AG08396 (cell line): ENCODE results near the gene SMPD3.

Source experiments
- DNase-seq: peaks from one replicate; pipeline ENCODE4 v3.0.0; 2012; ENCODE audit warnings: low spot score, mixed read lengths

SMPD3 gene

DNA sequence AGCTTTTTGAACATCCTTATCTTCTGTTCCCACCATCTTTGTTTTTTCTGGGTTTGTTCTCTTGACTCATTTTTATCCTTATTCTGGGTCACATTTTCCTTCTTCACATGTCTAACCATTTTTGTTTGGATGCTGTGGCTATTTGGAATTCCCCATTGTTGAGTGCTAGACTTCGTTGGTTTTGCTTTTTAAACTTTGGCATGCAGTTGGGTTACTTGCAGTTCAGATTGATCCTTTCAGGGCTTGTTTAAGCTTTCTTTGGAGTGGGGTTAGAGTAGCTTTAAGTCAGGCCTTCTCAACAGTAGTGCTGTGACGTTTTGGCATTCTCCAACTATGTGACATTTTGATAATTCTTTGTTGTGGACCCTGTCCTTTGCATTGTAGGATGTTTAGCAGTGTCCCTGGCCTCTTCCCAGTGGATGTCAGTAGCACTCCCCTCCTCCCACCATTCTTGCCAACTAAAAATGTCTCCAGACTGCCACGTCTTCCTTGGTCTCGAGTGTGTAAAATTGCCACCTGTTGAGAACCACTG, 116.4 kb downstream of the SMPD3 start:
- DNase-seq: peak; percentile 62

DNA sequence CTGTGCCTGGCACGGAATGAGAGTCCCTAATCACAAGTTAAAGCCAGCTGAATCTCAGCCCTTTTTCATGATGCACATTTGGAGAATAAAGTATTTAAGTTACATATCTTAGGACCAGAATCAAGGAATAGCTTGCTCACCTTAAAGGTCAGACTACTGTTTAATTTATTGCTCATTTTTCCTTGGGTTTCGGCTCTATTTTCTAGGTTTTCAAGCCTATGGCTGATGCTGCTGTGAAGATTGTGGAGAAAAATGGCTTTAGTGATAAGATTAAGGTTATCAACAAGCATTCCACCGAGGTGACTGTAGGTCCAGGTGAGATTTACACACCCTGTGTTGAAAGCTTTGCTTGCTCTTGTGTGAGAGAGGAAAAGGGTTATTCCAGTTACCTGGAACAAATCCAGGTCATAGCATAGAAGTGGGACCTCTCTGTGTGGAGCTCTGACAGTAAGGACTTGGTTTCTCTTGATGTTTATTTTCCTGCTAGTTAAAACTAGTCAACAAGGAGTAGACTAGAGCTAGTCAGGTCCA, 119.4 kb downstream of the SMPD3 start:
- no peak for DNase-seq

- peak; percentile 90 for DNase-seq
Observed at GRCh38 chr16:68328151-68328859, 120.0 kb downstream of the SMPD3 start.

DNA sequence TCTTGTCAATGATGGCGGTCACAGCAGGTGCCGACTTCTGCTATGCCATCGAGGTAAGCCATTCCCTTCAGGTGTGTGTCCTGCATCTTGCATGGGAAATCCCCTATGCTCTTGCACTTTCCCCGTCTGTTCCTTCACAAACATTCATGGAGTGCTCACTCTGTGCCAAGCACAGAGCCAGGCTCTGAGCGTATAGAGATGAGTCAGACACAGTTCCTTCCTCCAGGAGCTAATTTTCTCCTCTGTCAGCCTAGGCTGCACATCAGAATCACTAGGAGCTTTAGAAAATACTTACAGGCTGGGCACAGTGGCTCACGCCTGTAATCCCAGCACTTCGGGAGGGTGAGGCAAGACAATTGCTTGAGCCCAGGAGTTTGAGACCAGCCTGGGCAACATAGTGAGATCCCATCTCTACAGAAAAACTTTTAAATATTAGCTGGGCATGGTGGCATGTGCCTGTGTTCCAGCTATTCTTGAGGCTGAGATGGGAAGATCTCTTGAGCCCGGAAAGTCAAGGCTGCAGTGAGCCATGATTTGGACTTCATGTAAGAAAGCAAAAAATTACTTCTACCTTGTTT, 123.4 kb downstream of the SMPD3 start:
- DNase-seq: no peak

- DNase-seq: no peak
Observed at GRCh38 chr16:68324336-68324735, 124.0 kb downstream of the SMPD3 start.

DNA sequence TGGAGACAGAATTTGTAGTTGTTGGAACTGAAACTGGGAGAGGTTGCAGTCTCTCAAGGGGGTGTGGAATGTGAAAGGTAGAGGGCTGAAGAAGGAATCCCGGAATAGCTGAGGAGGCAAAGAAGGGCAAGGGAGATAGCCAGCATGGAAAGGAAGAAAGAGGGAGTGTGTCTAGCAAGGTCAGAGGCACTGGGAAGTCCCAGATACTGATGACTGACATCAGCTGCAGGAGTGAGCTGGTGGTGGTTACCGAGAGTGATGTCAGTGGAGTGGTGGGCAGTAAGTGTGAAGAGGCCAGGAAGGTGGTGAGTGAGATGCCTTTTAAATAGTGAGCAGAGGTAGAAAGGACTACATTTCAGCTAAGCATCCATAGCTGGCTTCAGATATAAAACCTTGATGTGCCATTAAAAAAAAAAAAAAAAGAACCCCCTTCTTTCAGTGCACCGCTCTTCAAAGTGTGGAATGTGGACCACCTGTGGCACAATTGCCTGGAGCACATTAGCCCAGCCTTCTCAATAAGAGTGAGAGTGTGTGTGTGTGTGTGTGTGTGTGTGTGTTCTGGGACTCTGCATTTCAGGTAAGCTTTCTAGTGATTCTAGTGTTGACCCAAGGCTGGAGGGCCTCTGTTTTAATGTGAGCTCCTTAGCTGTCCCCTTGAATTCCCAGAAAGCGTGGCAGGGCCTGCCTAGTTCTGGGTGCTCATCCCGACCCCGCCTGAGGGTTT, 129.0 kb downstream of the SMPD3 start:
- DNase-seq: no peak

GRCh38 chr16:68313116-68313515, 135.2 kb downstream of the SMPD3 start:
- DNase-seq: no peak

DNA sequence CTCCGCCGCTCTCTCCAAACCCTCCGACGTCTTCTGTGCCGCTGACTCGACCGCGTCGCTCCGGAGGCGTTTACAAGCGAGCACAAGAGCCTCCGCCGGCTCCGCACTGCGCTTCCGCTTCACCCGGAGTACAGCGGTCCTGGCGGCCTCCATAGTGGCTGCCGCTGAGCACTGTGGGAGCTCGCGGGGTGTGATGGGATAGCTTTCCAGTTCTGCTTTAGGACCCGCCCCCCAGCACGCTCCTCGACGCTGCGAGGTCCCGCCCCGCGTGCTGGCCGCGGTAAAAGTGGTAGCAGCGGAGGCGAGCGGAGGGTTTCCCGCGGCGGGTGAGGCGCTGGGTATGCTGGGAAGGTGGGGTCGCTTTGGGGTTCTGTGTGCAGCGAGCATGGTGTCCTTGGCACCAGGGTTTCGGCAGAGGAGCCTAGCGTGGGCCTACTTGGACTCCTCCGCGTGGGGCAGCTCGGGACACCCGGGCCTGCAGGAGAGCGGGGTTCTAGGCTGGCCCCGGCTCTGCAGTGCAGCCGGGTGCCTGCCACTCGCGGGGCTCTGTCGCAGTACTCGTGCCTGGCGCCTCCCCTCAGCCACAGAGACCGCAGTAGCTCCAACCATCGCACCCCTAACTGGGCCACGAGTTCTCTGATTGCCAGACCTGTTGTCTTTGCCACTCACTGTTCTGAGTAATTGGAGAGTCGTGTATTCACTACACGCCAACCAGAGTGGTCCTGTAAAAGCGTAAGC, 137.4 kb downstream of the SMPD3 start, which contains the start of the genes PRMT7 and SLC7A6OS:
Gene PRMT7, plus strand, starts transcription at position 246 of the 738 bp plus-strand sequence. CDS start 4,961 bp downstream, outside the sequence.
Gene SLC7A6OS, minus strand, starts transcription at position 173 of the 738 bp plus-strand sequence. Its CDS starts 20 bp downstream, at position 153.
- DNase-seq: peak; percentile 96

DNA sequence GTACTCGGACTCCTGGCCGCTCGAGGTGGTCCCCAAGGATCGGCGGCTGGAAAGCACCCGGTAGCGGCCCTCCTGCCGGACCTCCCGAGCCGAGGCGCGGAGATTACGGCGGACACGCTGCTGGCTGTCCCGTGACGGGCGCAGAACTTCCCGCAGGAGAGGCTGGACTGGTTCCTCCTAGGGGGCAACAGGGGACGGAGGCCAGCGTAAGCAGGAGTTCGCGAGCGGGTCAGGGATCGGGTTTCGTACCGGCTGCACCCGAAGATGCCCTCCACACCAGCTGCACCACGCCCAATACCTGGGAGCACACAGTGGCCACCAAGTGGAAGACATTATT, 137.9 kb downstream of the SMPD3 start:
- DNase-seq: peak; percentile 51

DNA sequence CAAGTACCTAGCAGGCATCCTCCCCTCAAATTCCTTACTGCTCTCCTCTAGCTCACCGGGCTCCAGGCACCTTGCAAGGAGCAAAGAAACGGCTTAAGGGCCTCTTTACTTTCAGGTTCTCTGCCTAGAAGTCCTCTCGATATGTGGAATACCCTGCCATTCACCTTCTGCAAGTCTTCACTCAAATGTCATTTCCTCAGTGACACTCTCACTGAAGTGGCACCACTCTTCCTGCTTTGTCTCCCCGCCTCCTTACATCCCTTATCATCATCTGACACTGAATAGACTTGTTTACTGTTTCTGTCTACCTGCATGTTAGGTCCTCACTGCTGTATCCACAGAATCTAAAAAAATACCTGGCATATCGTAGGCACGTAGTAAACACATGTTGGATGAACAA, 138.5 kb downstream of the SMPD3 start:
- DNase-seq: no peak
